ENCODE data around the gene FCER1G. TPM values are rescaled to one million over a fixed set of nuclear protein-coding genes. Genes with fewer than 3 reads are reported as not detected.

The FCER1G gene
- total RNA-seq, 1 experiment from 2014 or later: not detected

DNA sequence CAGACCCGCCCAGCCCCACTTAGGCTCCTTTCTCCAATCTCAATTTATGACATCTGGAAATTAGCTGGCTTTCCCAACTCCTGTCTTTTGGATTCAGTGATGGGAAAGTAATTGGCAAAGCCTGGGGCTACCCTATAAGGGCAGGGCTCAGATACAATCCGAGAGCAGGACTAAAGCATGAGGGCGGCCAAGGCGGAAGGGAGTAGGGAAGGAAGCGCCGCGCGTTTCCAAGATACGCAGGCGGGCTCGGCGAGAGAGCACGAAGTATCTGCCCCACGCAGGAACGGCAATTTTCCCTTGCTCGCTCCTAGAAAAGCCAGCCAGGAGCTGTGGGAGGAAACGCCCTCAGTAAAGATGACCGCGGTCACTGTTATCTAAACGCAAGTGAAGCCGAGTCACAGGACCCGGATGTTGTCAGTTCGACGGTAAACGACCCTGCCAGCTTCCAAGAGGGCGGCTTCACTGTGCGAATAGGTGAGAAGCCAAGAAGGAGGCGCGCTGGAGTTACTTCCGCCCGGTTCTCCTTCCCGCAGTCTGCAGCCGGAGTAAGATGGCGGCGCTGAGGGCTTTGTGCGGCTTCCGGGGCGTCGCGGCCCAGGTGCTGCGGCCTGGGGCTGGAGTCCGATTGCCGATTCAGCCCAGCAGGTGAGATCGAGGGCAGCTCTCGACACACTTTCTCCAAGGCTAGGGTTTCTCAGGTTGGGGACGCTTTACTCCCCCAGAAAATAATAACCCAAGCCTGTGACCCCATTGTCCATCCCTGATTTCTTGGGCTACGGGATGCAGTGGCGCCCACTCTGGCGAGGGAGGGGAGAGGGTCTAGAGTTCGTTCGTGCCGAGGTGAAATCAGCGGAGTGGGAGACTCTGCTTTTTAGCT lies 13.0 kb upstream of the FCER1G start, which contains the start of gene NDUFS2:
TSS of gene NDUFS2 (plus strand) at position 532 of the 877 bp plus-strand sequence. CDS start at position 551, 19 bp downstream.
- ChIA-PET CTCF (interaction anchor here (0.6 to 1.6 kb wide), 3 partner anchors 23 to 172 kb away, joined by 3 to 8 read pairs (median 3); partner anchors contain the start of gene TOMM40L), POLR2A (ENCODE audit: unreplicated experiment) (interaction anchor here (0.6 to 0.8 kb wide), 5 partner anchors 24 to 198 kb away, joined by 3 to 5 read pairs (median 4); partner anchors contain the start of genes NIT1, PFDN2 and TOMM40L)
- Histone ChIP-seq H3K79me2 (ENCODE audit: low read depth) (peaks cover 29% of the 10 kb centered on the region), H3K4me1 (replicated peaks; ENCODE audit: insufficient read depth) (peaks cover 19% of the 10 kb centered on the region), H3K36me3 (ENCODE audit: low read depth) (peaks cover 23% of the 10 kb centered on the region), H3K4me2 (peak within 1 kb of the TSS; percentile 79), H3K4me3 (peak within 1 kb of the TSS; percentile 90), H2AFZ (peak within 1 kb of the TSS; percentile 90), H3F3A (ENCODE audit: insufficient read depth, low read depth) (peaks cover 13% of the 10 kb centered on the region; the same call in 1 of the 2 replicates), H4K20me1 (ENCODE audit: insufficient read depth) (no peaks in the 10 kb centered on the region), H3K27ac (peak within 1 kb of the TSS; percentile 78), H3K9me3 (ENCODE audit: insufficient read depth, low read depth) (no peaks in the 10 kb centered on the region), H3K27me3 (ENCODE audit: insufficient read depth, low read depth) (no peaks in the 10 kb centered on the region), H3K9me2 (ENCODE audit: insufficient read depth) (no peaks in the 10 kb centered on the region)
- TF ChIP-seq, protein P1, sequence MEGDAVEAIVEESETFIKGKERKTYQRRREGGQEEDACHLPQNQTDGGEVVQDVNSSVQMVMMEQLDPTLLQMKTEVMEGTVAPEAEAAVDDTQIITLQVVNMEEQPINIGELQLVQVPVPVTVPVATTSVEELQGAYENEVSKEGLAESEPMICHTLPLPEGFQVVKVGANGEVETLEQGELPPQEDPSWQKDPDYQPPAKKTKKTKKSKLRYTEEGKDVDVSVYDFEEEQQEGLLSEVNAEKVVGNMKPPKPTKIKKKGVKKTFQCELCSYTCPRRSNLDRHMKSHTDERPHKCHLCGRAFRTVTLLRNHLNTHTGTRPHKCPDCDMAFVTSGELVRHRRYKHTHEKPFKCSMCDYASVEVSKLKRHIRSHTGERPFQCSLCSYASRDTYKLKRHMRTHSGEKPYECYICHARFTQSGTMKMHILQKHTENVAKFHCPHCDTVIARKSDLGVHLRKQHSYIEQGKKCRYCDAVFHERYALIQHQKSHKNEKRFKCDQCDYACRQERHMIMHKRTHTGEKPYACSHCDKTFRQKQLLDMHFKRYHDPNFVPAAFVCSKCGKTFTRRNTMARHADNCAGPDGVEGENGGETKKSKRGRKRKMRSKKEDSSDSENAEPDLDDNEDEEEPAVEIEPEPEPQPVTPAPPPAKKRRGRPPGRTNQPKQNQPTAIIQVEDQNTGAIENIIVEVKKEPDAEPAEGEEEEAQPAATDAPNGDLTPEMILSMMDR (conservative IDR thresholded peaks at IDR 0.05): no peak; the same call in 1 of the 2 replicates
- no peak for TF ChIP-seq EZH2 (IDR thresholded peaks at IDR 0.05; ENCODE audit: low read depth)
- no TSS peak for BruUV-seq (replicated peaks)
- intact Hi-C loops (cut with micrococcal nuclease; ENCODE audit: unreplicated experiment): no loop called here
- DNase-seq: peak; percentile 89 to 95

DNA sequence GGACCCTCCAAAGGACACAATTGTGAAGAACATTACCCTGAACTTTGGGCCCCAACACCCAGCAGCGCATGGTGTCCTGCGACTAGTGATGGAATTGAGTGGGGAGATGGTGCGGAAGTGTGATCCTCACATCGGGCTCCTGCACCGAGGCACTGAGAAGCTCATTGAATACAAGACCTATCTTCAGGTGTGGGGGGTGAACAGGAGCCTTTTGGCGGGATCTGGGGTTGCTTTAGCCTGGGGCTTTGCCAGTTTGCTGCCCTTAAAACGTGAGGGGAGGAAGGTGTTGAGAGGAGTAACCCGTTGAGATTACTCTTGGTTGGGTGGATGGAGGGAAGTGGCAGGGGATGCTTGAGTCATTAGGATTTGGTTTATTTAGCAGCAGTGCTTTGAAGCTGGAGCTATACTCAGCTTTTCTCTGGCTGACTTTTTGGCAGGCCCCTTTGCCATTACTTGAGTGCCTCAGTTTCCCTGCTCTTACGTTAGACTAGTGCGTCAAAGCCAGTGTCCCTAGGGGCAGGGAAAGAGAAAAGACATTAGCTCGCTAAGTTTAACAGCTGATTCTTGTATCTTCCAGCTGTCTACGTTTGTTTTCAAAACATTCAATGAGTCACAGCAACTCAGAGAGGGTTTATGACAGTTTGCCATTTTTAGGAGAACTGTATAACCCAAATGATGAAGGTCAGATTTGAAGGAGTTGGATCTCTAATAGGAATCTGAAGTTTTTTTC lies 8.5 kb upstream of the FCER1G start:
- Histone ChIP-seq H3K27ac (no peak overlapping the region), H4K20me1 (ENCODE audit: insufficient read depth) (no peaks in the 10 kb centered on the region; the same call in 1 of the 2 replicates), H3F3A (ENCODE audit: insufficient read depth, low read depth) (peaks cover 18% of the 10 kb centered on the region; the same call in 1 of the 2 replicates), H3K27me3 (ENCODE audit: insufficient read depth, low read depth) (no peaks in the 10 kb centered on the region), H3K4me1 (replicated peaks; ENCODE audit: insufficient read depth) (peaks cover 8% of the 10 kb centered on the region), H2AFZ (no peak overlapping the region), H3K9me2 (ENCODE audit: insufficient read depth) (no peaks in the 10 kb centered on the region), H3K4me2 (no peak overlapping the region), H3K79me2 (ENCODE audit: low read depth) (peaks cover 29% of the 10 kb centered on the region), H3K9me3 (ENCODE audit: insufficient read depth, low read depth) (no peaks in the 10 kb centered on the region), H3K4me3 (no peak overlapping the region), H3K36me3 (ENCODE audit: low read depth) (peaks cover 36% of the 10 kb centered on the region)
- DNase-seq: no peak
- TF ChIP-seq, protein P1 (conservative IDR thresholded peaks at IDR 0.05): no peak
- no peak for TF ChIP-seq EZH2 (IDR thresholded peaks at IDR 0.05; ENCODE audit: low read depth)
- no TSS peak for BruUV-seq (replicated peaks)
- intact Hi-C loops (cut with micrococcal nuclease; ENCODE audit: unreplicated experiment): no loop called here
- CTCF ChIA-PET: interaction anchor here (0.5 kb wide), 1 partner anchor 31 kb away, joined by 4 read pairs; the partner anchor contains the start of gene NR1I3
- POLR2A ChIA-PET (ENCODE audit: unreplicated experiment): interaction anchor here (0.6 kb wide), 1 partner anchor 19 kb away, joined by 5 read pairs; the partner anchor contains the start of gene TOMM40L

DNA sequence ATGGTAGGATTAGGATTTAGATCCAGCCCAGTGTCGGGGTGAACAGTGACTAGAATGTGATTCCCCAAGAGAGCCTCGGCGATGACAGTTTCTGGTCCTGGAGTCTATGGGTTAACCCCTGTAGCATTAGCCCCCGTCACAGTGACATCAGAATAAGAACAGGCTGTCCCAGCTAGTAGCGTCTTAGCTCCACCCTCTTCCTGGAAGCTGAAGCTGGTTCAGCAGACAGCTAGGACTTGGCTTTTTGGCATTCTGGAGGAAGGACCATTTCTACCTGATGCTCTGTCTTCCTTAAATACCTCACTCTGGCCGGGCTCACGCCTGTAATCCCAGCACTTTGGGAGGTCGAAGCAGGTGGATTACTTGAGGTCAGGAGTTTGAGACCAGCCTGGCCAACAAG lies 7.9 kb upstream of the FCER1G start:
- Histone ChIP-seq H3K27me3 (ENCODE audit: insufficient read depth, low read depth) (no peaks in the 10 kb centered on the region), H3K36me3 (ENCODE audit: low read depth) (peaks cover 39% of the 10 kb centered on the region)
- CTCF ChIA-PET: interaction anchor here (0.5 kb wide), 1 partner anchor 31 kb away, joined by 4 read pairs; the partner anchor contains the start of gene NR1I3

More for the DNA sequence above, 7.9 kb upstream of the FCER1G start:
- H3K4me3 ChIP-seq: no peak overlapping the region
- intact Hi-C loops (cut with micrococcal nuclease; ENCODE audit: unreplicated experiment): no loop called here
- no peak overlapping the region for H3K4me2 ChIP-seq
- peaks cover 18% of the 10 kb centered on the region; the same call in 1 of the 2 replicates for H3F3A ChIP-seq (ENCODE audit: insufficient read depth, low read depth)
- H4K20me1 ChIP-seq (ENCODE audit: insufficient read depth): no peaks in the 10 kb centered on the region; the same call in 1 of the 2 replicates
- BruUV-seq (replicated peaks): no TSS peak
- H3K9me2 ChIP-seq (ENCODE audit: insufficient read depth): no peaks in the 10 kb centered on the region
- TF ChIP-seq, protein P1 (conservative IDR thresholded peaks at IDR 0.05): no peak
- TF ChIP-seq EZH2 (IDR thresholded peaks at IDR 0.05; ENCODE audit: low read depth): no peak
- no peak overlapping the region for H3K27ac ChIP-seq
- no peak for DNase-seq
- H3K4me1 ChIP-seq (replicated peaks; ENCODE audit: insufficient read depth): 0 out of 2 replicates have a peak, but pooled peaks cover 6% of the 10 kb centered on the region
- POLR2A ChIA-PET (ENCODE audit: unreplicated experiment): interaction anchor here (0.6 kb wide), 1 partner anchor 18 kb away, joined by 5 read pairs; the partner anchor contains the start of gene TOMM40L
- H3K79me2 ChIP-seq (ENCODE audit: low read depth): peaks cover 29% of the 10 kb centered on the region
- no peak overlapping the region for H2AFZ ChIP-seq
- no peaks in the 10 kb centered on the region for H3K9me3 ChIP-seq (ENCODE audit: insufficient read depth, low read depth)

Data from PC-9 (cell line).